SW480 (cell line): Measurements from ENCODE around the gene PACSIN2.
"Not testable (repeated sequence)": the region's sequence is repeated elsewhere in the genome, so short reads cannot be mapped to it uniquely, and the experiment has no call there.

ENCODE experiments used
- DNase-seq: peaks from one replicate; pipeline ENCODE4 v3.0.0-alpha.2; 2016; ENCODE audit warnings: low spot score

The PACSIN2 gene

GRCh38 chr22:42991010-42991651, 23.8 kb downstream of the PACSIN2 start:
- peak; percentile 56 for DNase-seq

DNA sequence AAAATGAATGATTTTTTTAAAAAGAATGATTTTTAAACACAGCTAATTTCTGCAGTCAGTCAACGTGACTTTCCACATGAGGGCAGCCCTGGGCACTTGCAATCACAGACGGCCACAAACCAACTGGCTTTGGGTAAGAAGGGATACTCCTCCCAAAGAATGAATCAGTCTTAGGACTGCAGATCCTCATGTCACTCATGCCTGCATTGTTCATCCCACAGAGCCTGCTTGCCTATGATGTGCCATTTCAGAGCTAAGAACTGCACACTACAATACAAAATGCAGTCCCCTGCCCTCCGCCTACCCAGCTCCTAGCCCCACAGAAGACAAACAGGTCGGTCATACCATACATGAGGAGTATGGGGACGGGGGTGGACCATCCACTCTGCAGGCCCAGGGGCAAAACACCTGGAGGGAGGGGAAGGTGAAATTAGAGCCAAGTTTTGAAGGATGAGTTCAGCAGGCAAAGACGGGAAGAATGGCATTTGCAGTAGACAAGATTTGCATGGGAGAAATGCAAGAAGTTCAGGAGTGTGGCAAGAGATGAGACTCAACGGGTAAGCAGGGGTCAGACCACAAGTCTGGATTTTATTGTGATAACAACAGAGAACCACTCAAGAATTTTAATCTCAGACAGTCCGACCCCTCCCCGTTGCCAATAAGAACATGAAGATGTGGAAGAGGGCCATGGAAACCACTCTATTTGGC, 24.7 kb downstream of the PACSIN2 start:
- peak; percentile 53 for DNase-seq

DNA sequence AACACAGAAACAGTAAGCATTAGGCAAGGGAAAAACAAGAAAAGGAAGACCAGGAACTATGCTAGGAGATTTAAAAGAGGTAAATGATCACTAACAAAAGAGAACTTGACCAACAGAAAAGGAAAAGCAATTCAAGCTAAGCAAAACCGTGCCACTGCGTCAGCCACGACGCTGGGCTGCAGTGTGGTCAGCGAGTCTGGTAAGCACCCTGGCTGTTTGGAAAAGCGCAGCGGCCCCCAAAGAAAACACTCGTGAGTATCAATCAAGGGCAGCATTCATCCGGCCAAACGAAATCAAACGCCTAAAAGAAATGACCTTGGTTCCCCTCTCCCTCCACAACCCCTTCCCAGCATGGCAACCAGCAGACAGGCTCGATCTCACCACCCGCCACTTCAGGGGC, 28.8 kb downstream of the PACSIN2 start:
- DNase-seq, result no peak

DNA sequence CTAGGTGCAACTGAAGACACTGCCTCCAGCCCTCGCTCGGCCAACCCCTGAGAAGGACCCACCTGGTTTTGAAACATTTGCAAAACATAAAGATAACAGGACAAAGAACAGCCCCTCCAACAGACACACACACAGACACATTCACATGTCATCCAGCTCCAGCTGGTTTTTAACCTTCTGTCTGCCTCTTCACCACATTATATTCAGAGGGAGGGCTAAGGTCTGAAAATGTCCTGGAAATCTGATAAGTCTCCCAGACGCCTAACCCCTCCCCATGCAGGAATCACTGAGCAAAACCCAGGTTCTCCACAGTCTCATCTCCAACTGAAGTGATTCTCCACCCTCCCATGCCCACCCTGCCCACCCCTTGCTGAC, 29.4 kb downstream of the PACSIN2 start:
- no peak for DNase-seq

- DNase-seq, result no peak
These were observed 30.0 kb downstream of the PACSIN2 start for GRCh38 chr22:42984814-42985530.

DNA sequence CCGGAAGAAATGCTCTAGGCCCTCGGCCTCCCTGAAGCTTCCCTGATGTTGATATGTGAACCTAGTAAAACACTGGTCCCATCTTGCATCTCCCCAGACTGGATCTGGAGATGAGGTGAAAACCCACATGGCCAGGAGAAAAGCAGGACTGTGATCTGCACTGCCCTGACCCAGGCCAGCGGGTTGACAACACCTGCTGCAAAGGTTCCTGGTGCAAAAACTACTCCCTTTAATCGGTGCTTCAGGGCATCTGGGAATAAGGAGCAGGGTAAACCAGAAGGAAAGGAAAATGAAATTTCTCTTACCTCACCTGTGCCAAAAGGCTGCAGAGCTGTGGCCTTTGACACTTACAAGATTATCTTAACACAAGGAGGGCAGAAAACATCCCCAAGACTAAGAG, 30.6 kb downstream of the PACSIN2 start:
- no peak for DNase-seq

GRCh38 chr22:42983470-42983869, 31.5 kb downstream of the PACSIN2 start:
- DNase-seq, result no peak

DNA sequence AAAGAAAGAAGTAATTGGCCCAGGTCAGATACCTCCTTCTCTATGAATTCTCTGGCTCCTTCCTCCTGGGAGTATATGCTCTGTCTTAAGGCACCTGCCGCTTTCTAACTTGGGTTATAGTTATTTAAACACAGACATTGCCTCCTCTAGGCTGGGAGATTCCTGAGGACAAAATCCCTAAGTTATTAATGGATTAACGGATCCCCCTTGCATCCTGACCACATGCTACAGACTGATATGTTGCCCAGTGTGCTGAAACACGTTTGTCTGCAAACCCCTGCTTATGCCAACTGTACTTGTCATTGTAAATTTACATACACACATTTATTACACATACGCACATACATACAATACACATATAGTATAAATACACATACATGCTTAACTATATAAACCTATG, 35.3 kb downstream of the PACSIN2 start:
- no peak for DNase-seq

DNA sequence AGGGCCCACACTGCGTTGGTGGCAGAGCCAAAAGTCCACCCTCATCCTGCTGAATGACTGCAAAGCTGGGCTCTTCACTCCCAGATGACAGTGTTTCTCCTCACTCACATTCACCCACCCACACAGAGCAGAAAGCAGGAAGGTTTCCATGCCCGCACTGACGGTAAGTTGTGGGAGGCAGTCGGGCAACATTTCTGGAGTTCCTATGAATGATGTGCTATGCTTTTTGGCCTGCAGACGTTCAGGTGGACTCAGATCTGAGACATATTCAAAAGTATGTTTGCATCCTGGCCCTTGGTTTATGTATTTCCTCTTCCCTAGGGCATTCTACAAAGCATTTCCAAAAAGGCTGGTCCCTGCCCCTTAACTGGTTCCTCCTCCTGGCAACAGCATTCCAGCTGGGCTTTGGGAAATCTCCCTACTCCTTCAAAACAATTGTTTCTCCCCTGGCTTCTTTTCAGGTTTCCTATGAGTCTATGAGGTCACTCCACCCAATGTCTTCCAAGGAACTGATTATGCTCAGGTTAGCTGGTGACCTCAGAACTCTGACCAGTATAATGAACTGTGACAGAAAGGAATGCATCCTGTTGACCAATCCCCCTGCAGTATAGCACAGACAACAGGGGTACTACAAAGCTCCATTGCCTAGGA, 36.4 kb downstream of the PACSIN2 start:
- no peak for DNase-seq

GRCh38 chr22:42977569-42977968, 37.4 kb downstream of the PACSIN2 start:
- DNase-seq, result no peak

DNA sequence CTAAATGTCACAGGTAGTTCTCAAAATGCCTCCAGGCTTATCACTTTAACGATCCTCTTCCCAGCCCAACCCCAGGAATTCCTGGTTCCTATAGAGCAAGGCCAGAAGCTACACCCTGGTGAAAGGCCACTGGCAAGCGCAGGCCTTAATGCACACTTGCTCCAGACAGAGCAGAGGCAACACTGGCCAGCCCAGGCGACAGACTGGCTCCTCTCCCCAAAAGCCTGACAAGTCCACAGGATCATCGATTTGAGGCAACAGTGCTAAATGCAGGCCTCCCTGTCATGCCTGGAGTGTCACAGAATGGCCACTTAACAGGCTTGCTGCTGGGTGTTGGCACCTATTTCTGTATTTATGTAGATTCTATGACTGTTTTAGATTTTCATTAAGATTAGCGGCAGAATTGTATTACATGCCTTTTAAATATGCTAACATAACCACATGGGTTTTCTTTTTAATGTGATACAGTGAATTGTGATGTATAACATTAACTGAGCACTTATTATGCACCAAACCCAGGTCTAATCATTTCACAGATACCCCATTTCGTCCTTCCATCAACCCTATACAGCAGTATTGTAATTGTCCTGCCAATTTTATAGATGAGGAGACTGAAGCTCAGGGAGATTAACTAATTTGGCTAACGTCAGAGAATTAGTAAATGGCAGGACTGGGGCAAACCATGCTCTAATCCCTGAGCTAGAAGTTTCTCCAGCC, 38.6 kb downstream of the PACSIN2 start:
- no peak for DNase-seq

DNA sequence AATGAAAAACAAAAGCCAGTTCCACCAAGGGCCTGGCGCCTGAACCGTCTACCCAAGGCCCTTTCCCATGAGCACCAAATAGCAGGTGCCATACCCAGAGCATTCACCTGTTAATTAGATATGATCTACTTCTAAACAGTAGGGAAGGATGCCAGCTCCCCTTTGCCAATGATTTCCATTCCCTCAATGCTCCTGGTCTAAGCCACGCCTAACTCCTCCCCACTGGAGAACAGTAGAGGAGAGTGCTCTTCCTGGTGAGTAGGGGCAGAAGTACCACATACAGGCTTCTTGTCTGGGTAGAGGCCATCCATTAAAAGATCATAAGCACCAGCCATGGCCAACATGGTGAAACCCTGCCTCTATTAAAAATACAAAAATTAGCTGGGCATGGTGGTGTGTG, 40.7 kb downstream of the PACSIN2 start:
- no peak for DNase-seq

DNA sequence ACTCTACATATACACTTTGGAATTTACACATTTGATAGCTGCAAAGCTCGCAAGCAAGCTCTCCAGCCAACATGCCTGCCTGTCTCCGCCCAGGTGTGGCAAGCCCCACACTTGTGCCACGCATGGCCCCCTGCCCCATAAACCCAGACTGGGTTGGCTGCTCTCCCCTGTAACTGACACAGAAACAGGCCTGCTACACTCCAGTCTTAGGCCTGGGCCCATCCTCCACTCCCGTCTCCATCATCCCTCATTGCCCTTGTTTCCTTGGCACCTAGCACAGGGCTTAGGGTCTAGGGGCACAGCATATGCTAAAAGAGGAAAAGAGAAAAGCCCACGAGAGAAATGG, 41.4 kb downstream of the PACSIN2 start:
- no peak for DNase-seq

DNA sequence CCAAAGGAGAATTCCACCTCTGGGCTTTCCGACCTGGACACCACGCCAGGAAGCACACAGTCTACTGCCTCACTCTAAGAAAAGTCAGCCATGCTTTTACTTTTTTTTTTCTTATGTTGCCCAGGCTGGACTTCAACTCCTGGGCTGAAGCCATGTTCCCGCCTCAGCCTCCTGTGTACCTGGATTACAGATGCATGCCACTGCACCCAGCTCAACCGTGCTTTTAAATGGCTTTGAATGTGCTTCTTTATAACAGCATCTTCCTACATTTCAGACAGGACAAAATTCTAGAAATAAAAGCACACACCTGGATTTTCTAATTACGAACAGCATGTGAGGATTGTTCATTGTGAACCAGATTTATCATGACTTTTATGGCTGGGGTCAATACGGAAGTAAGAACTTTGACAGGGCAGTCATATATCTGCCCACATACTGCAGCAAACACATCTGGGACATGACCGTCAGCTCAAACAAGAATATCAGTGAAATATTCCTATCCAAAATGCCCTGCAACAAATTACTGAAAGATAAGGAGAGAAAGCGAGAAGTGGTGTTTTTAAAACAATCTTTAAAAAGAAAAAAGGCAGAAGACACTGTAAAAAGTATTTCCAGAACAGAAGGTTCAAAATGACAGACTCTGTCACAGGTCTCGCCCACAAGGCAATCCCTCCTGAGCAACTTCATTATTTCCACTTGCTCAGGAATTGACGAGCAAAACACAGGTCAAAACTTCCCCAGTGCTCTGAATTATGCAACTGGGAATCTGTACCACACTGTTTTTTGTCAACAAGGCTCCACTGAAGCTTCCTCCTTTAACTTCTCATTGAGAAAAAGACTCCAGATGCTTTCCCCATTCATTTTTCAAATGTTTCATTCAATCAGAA, 42.1 kb downstream of the PACSIN2 start:
- DNase-seq, result no peak

GRCh38 chr22:42971473-42971860, 43.5 kb downstream of the PACSIN2 start:
- DNase-seq, result not testable (repeated sequence)

DNA sequence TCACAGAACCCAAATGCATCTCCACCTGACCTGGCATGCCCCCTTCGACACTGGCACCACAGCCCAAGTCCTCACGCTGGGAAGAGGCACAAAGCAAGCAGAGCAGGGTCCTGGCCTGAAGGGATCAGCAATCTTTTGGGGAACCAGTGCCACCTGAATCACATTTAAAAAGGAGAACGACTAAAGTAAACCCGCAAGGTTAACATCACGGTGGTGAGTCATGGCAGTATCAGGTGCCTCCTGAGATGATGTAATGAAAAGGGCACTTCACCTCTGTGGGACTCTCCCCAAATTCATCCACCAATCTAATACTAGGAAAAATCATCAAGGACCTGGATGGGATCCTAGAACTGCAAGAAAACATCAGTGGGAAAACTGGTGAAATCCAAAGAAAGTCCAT, 44.9 kb downstream of the PACSIN2 start:
- peak; percentile 56 for DNase-seq

DNA sequence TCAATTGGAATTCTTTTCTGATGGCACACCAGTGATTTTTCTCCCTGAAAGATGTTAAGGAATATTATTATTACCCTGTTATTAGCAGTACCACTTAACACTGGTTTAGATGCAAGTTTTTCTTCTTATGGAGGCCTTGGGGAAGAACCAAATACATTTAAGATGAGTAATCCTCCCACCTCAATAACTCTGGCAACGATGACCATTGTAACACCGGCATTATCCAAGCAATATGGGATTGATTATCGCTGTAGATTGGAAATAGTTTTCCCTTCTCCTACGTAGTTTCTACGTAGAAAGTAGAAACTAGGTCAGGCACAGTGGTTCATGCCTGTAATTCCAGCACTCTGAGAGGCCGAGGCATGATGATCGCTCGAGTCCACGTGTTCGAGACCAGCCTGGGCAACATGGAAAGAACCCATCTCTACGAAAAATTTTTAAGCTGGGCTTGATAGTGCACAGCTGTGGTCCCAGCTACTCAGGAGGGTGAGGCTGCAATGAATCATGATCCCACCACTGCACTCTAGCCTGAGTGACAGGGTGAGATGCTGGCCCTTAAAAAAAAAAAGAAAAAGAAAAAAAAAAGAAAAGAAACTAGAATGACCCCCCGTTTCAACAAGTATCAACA, 45.5 kb downstream of the PACSIN2 start:
- no peak for DNase-seq

DNA sequence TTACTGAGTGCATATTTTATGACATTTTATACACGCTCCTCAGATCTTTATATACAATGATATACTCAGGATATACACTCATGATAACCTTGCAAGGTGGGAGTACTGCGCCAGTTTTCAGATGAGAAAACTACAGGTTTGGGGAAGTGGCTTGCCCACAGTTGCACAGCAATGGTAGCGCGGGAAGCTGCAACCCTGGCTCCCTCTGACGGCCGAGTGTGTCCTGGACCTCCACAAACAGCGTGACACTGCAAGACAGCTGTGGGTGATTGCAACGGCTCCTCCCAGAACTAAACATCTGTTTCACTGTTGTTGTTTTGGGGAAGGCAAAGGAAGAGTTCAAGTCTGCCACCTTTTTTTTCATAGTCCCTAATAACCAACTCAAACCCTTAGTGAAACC, 47.0 kb downstream of the PACSIN2 start:
- no peak for DNase-seq

DNA sequence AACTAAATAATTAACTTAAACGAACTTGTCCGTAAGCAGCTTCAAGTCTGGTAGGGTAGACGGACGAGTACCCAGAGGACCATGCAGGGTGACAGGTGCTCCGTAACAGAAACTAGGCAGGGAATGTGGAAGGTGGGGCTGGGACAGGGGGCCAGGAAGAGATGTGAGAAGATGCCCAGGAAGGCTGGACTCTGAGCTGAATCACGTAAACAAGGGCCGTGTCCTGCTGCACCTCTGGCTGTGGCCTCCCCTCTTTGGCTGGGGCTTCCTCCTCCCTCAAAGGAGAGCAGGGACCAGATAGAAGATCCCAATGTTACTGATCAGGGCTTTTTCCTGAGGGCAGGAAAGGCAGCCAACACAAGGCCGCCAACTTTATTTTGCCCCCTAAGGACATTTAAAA, 47.9 kb downstream of the PACSIN2 start:
- DNase-seq, result no peak

DNA sequence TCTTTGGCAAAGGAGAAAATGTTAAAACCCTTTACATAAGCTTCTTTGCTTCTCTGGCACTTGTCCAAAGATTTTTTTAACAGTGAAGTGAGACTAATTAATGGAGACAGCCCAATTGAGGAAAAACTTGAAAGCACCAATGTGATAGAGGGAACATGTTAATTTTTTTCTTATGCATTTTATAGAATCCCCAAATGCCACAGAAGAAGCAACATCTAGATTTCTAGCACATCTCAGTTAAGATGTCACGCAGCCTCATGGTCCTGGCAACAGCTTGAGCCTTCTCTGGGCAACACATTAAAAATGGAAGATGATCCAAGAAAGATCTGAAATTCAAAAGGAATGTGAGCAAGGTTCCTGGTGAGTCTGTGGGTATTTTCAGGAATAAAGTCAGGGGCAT, 48.5 kb downstream of the PACSIN2 start:
- DNase-seq, result no peak
